H9 (cell line): Measurements from ENCODE around the gene TFAP2A. TPM values are rescaled to one million over a fixed set of nuclear protein-coding genes. Genes with fewer than 3 reads are reported as not detected.

Experiments used
- DNase-seq: peaks from one replicate; pipeline ENCODE4 v3.0.0-alpha.2; 2017
- H2AFZ ChIP-seq: one replicate; pipeline ENCODE4 v1.6.1; 2013; ENCODE audit warnings: mild to moderate bottlenecking, low read length, control low read depth, moderate library complexity
- H2AK5ac ChIP-seq: 2 replicates; pipeline ENCODE4 v1.6.1; 2013; ENCODE audit warnings: low read length, control low read depth, mixed read lengths; ENCODE audit not compliant: insufficient read length
- H2BK120ac ChIP-seq: one replicate; pipeline ENCODE4 v1.6.1; 2013; ENCODE audit warnings: low read depth, mild to moderate bottlenecking, low read length, control low read depth, inconsistent platforms; ENCODE audit not compliant: poor library complexity, severe bottlenecking
- H2BK12ac ChIP-seq: 2 replicates; pipeline ENCODE4 v1.6.1; 2013; ENCODE audit warnings: low read length, control low read depth, mixed read lengths, low read depth; ENCODE audit not compliant: insufficient read length
- H2BK15ac ChIP-seq: 2 replicates; pipeline ENCODE4 v1.6.1; 2013; ENCODE audit warnings: low read depth, low read length, control low read depth
- H2BK20ac ChIP-seq: one replicate; pipeline ENCODE4 v1.6.1; 2013; ENCODE audit warnings: low read depth, mild to moderate bottlenecking, low read length, control low read depth, inconsistent platforms; ENCODE audit not compliant: poor library complexity, severe bottlenecking
- H2BK5ac ChIP-seq: 2 replicates; pipeline ENCODE4 v1.6.1; 2013; ENCODE audit warnings: low read length, control low read depth, mixed read lengths; ENCODE audit not compliant: insufficient read length
- H3K14ac ChIP-seq: 2 replicates; pipeline ENCODE4 v1.6.1; 2013; ENCODE audit warnings: low read length, control low read depth; ENCODE audit not compliant: insufficient read depth
- H3K18ac ChIP-seq: 2 replicates; pipeline ENCODE4 v1.6.1; 2013; ENCODE audit warnings: low read depth, mild to moderate bottlenecking, mixed read lengths, low read length, control low read depth; ENCODE audit not compliant: insufficient read length
- H3K23ac ChIP-seq: 2 replicates; pipeline ENCODE4 v1.6.1; 2013; ENCODE audit warnings: low read length, control low read depth, mixed read lengths, low read depth; ENCODE audit not compliant: insufficient read length
- H3K23me2 ChIP-seq: 2 replicates; pipeline ENCODE4 v1.6.1; 2013; ENCODE audit warnings: low read depth, mild to moderate bottlenecking, mixed read lengths, low read length, control low read depth; ENCODE audit not compliant: insufficient read length, poor library complexity, severe bottlenecking
- H3K27ac ChIP-seq: 2 replicates; pipeline ENCODE4 v1.5.1; 2013; ENCODE audit warnings: low read length, control low read depth, mixed read lengths, low read depth; ENCODE audit not compliant: insufficient read length
- H3K27me3 ChIP-seq: 2 replicates; pipeline ENCODE4 v1.6.1; 2013; ENCODE audit warnings: low read length, control low read depth, inconsistent platforms; ENCODE audit not compliant: insufficient read depth
- H3K4ac ChIP-seq: 2 replicates; pipeline ENCODE4 v1.6.1; 2013; ENCODE audit warnings: low read depth, mild to moderate bottlenecking, control low read depth, inconsistent platforms, low read length, moderate library complexity
- H3K4me1 ChIP-seq: 2 replicates; pipeline ENCODE4 v1.6.1; 2013; ENCODE audit warnings: low read length, control low read depth, inconsistent platforms; ENCODE audit not compliant: insufficient read depth
- H3K4me2 ChIP-seq: 2 replicates; pipeline ENCODE4 v1.6.1; 2013; ENCODE audit warnings: low read length, control low read depth, mixed read lengths; ENCODE audit not compliant: insufficient read length, insufficient read depth
- H3K56ac ChIP-seq: 2 replicates; pipeline ENCODE4 v1.6.1; 2013; ENCODE audit warnings: low read depth, mild to moderate bottlenecking, mixed read lengths, low read length, control low read depth; ENCODE audit not compliant: insufficient read length
- H3K79me1 ChIP-seq: 2 replicates; pipeline ENCODE4 v1.6.1; 2013; ENCODE audit warnings: low read depth, mild to moderate bottlenecking, moderate library complexity, low read length, control low read depth, inconsistent platforms; ENCODE audit not compliant: insufficient read depth, poor library complexity, severe bottlenecking
- H3K79me2 ChIP-seq: 2 replicates; pipeline ENCODE4 v1.6.1; 2013; ENCODE audit warnings: low read length, control low read depth, inconsistent platforms; ENCODE audit not compliant: insufficient read depth
- H3K9ac ChIP-seq: 2 replicates; pipeline ENCODE4 v1.6.1; 2013; ENCODE audit warnings: low read length, control low read depth, mixed read lengths; ENCODE audit not compliant: insufficient read length; ENCODE audit errors: extremely low read depth
- H3K9me3 ChIP-seq: one replicate; pipeline ENCODE4 v1.6.1; 2013; ENCODE audit warnings: low read depth, low read length, inconsistent platforms; ENCODE audit not compliant: control insufficient read depth
- H3T11ph ChIP-seq: one replicate; pipeline ENCODE4 v1.6.1; 2013; ENCODE audit warnings: mild to moderate bottlenecking, low read length, control low read depth, inconsistent platforms
- H4K20me1 ChIP-seq: one replicate; pipeline ENCODE4 v1.6.1; 2013; ENCODE audit not compliant: control insufficient read depth, insufficient read length, insufficient read depth
- H4K5ac ChIP-seq: 2 replicates; pipeline ENCODE4 v1.6.1; 2013; ENCODE audit warnings: low read depth, mild to moderate bottlenecking, mixed read lengths, low read length, control low read depth; ENCODE audit not compliant: insufficient read length
- H4K8ac ChIP-seq: replicated peaks from 2 replicates; pipeline ENCODE4 v1.6.1; 2013; ENCODE audit warnings: low read length, control low read depth, mixed read lengths, low read depth; ENCODE audit not compliant: insufficient read length
- H4K91ac ChIP-seq: 2 replicates; pipeline ENCODE4 v1.6.1; 2013; ENCODE audit warnings: low read depth, mild to moderate bottlenecking, moderate library complexity, mixed read lengths, low read length, control low read depth; ENCODE audit not compliant: insufficient read length
- H3K27ac Mint-ChIP-seq, 3 experiments: 2 replicates in 2 of 3; 3 replicates in 1 of 3; pipeline ENCODE4 v1.8.0; 2020 to 2021; ENCODE audit warnings: mixed read lengths in 3 of 3, mild to moderate bottlenecking in 1 of 3, moderate library complexity in 1 of 3
- H3K27me3 Mint-ChIP-seq: 2 replicates; pipeline ENCODE4 v1.8.0; 2021; ENCODE audit warnings: low read depth, mild to moderate bottlenecking, moderate library complexity, mixed read lengths
- H3K36me3 Mint-ChIP-seq, 3 experiments: 2 replicates in 2 of 3; 3 replicates in 1 of 3; pipeline ENCODE4 v1.8.0; 2020 to 2021; ENCODE audit warnings: low read depth in 3 of 3, mixed read lengths in 3 of 3; ENCODE audit not compliant: insufficient read depth in 1 of 3
- H3K4me1 Mint-ChIP-seq, 2 experiments: 2 replicates each; pipeline ENCODE4 v1.8.0; 2020; ENCODE audit warnings: mixed read lengths in 2 of 2
- H3K4me3 Mint-ChIP-seq, 2 experiments: 2 replicates in 1 of 2; 3 replicates in 1 of 2; pipeline ENCODE4 v1.8.0; 2020 to 2021; ENCODE audit warnings: mild to moderate bottlenecking in 2 of 2, mixed read lengths in 2 of 2, moderate library complexity in 1 of 2
- H3K9me3 Mint-ChIP-seq, 2 experiments: 2 replicates in 1 of 2; 3 replicates in 1 of 2; pipeline ENCODE4 v1.8.0; 2020; ENCODE audit warnings: mild to moderate bottlenecking in 2 of 2, mixed read lengths in 2 of 2, moderate library complexity in 1 of 2
- CTCF ChIP-seq: fragments of 200-600 bp; sonication (generic); conservative IDR thresholded peaks from 3 replicates; pipeline ENCODE4 v1.8.0; 2021; ENCODE audit warnings: antibody characterized with exemption, mild to moderate bottlenecking
- WGBS: extraction: QIAGEN DNeasy Blood & Tissue Kit; methylation state at CpG from one replicate; pipeline ENCODE4 v1.1.7; 2013; ENCODE audit warnings: missing lambda C conversion rate, low lambda C conversion rate, mixed read lengths; ENCODE audit not compliant: insufficient read length; ENCODE audit errors: extremely low coverage; 5-methylcytosine and 5-hydroxymethylcytosine counted together
- total RNA-seq: library from RNA; stranded (reverse); gene quantifications from 2 replicates; pipeline ENCODE4 v1.2.1, GENCODE V29; 2021

Gene TFAP2A
- total RNA-seq, 1 experiment from 2014 or later = 2.6 TPM

GRCh38 chr6:10393544-10394225 lies 21.2 kb downstream of the TFAP2A start:
- Mint-ChIP-seq H3K9me3 (peaks cover 4 to 12% of the 10 kb centered on the region in 2 experiments; a peak in 3 of 5 replicates), H3K4me1 (peaks cover 48 to 68% of the 10 kb centered on the region in 2 experiments), H3K27ac (no peak overlapping the region), H3K4me3 (no peak overlapping the region), H3K27me3 (peaks cover 99% of the 10 kb centered on the region), H3K36me3 (peaks cover 0 to 2% (median 0%) of the 10 kb centered on the region in 3 experiments; a peak in 1 of 7 replicates)
- H3K27me3 ChIP-seq = peaks cover 78% of the 10 kb centered on the region
- H3T11ph ChIP-seq = no peak overlapping the region
- DNase-seq = no peak
- H3K4ac ChIP-seq = no peak overlapping the region
- no peaks in the 10 kb centered on the region for H3K79me2 ChIP-seq
- no peak overlapping the region for H2AFZ ChIP-seq
- no peak overlapping the region for H4K8ac ChIP-seq
- no peak overlapping the region for H2BK12ac ChIP-seq
- WGBS = no CpG with 5 or more reads among the region's 8 CpGs
- H4K20me1 ChIP-seq = no peaks in the 10 kb centered on the region
- H3K4me1 ChIP-seq = no peaks in the 10 kb centered on the region; the same call in 1 of the 2 replicates
- H2AK5ac ChIP-seq = no peak overlapping the region
- no peak overlapping the region for H3K56ac ChIP-seq
- no peak overlapping the region for H2BK15ac ChIP-seq
- H3K27ac ChIP-seq = no peak overlapping the region
- no peak overlapping the region for H3K23ac ChIP-seq
- no peaks in the 10 kb centered on the region for H3K79me1 ChIP-seq
- H2BK20ac ChIP-seq = no peak overlapping the region
- no peak for TF ChIP-seq CTCF
- H2BK120ac ChIP-seq = no peak overlapping the region
- H4K5ac ChIP-seq = no peak overlapping the region
- H3K18ac ChIP-seq = no peak overlapping the region
- peaks cover 7% of the 10 kb centered on the region for H3K23me2 ChIP-seq
- H3K9me3 ChIP-seq = no peaks in the 10 kb centered on the region
- H3K14ac ChIP-seq = no peak overlapping the region
- no peak overlapping the region for H4K91ac ChIP-seq
- no peak overlapping the region for H3K4me2 ChIP-seq
- H3K9ac ChIP-seq = no peak overlapping the region
- no peak overlapping the region for H2BK5ac ChIP-seq
